GM12878 (cell line): ENCODE data around the gene CNKSR1. TPM values are rescaled to one million over a fixed set of nuclear protein-coding genes. Genes with fewer than 3 reads are reported as not detected.

Experiments used
- ATAC-seq: fragments of 200-7000 bp; cut with Tn5 transposase; 3 replicates; pipeline ENCODE4 v1.9.1; 2020; ENCODE audit warnings: mild to moderate bottlenecking, moderate library complexity
- BruUV-seq: library from RNA; stranded (reverse); fragments of 400-500 nt; replicated peaks from 2 replicates; lab custom pipeline; 2021; lab: Mats Ljungman, UMichigan
- CTCF ChIA-PET: fragments of 300-600 bp; sonication (Branson Sonifier 250); formaldehyde crosslinking; extraction: SDS; loops from one replicate; lab custom pipeline; 2021; ENCODE audit warnings: inconsistent platforms; lab: Yijun Ruan, JAX
- POLR2A ChIA-PET: fragments of 350-600 bp; formaldehyde crosslinking; extraction: SDS; loops from one replicate; lab custom pipeline; 2021; ENCODE audit warnings: inconsistent platforms; lab: Charles Lee
- RAD21 ChIA-PET: fragments of 300-600 bp; sonication (Branson Sonifier 250); formaldehyde crosslinking; loops from one replicate; lab custom pipeline; 2023; ENCODE audit warnings: antibody characterized with exemption; ENCODE audit not compliant: unreplicated experiment; lab: Charles Lee
- SMC1A ChIA-PET: fragments of 300-600 bp; sonication (Branson Sonifier 250); formaldehyde crosslinking; loops from one replicate; lab custom pipeline; 2023; ENCODE audit not compliant: unreplicated experiment, uncharacterized antibody; lab: Charles Lee
- DNase-seq: peaks from one replicate; pipeline ENCODE4 v3.0.0-alpha.2; 2011; ENCODE audit warnings: low read depth, low spot score
- FAIRE-seq: peaks from 3 replicates; lab custom pipeline; 2011; peaks lifted over from hg19 to GRCh38; lab: Jason Lieb, UNC
- H2AFZ ChIP-seq: 2 replicates; pipeline ENCODE4 v1.6.0; 2011; ENCODE audit warnings: low read depth, low read length, control low read depth; ENCODE audit not compliant: control insufficient read depth
- H3K27ac ChIP-seq: 2 replicates; pipeline ENCODE4 v1.5.1; 2011; ENCODE audit warnings: control low read depth; ENCODE audit not compliant: control insufficient read depth, insufficient read depth
- H3K27me3 ChIP-seq, 2 experiments: replicated peaks in 1 of 2; 2 replicates each; pipeline versions ENCODE4 v1.6.0 to v1.6.1; 2011; ENCODE audit warnings: low read length in 1 of 2; ENCODE audit not compliant: control insufficient read depth in 2 of 2, insufficient read depth in 2 of 2
- H3K36me3 ChIP-seq, 2 experiments: 2 replicates each; pipeline ENCODE4 v1.5.1; 2011; ENCODE audit warnings: low read length in 1 of 2; ENCODE audit not compliant: control insufficient read depth in 2 of 2, insufficient read depth in 2 of 2
- H3K4me1 ChIP-seq: 2 replicates; pipeline ENCODE4 v1.6.1; 2011; ENCODE audit warnings: mild to moderate bottlenecking, low read length, moderate library complexity, mixed read lengths; ENCODE audit not compliant: control insufficient read depth, insufficient read depth
- H3K4me2 ChIP-seq: 2 replicates; pipeline ENCODE4 v1.6.0; 2011; ENCODE audit warnings: control low read depth; ENCODE audit not compliant: control insufficient read depth, insufficient read depth
- H3K4me3 ChIP-seq: fragments of 200-600 bp; sonication (generic); 2 replicates; pipeline ENCODE4 v1.5.1; 2016
- H3K79me2 ChIP-seq: 2 replicates; pipeline ENCODE4 v1.6.0; 2011; ENCODE audit warnings: low read length; ENCODE audit not compliant: control insufficient read depth, insufficient read depth
- H3K9ac ChIP-seq: 2 replicates; pipeline ENCODE4 v1.8.0; 2011; ENCODE audit warnings: low read length, control low read depth, mixed read lengths; ENCODE audit not compliant: control insufficient read depth, insufficient read depth
- H3K9me3 ChIP-seq: replicated peaks from 3 replicates; pipeline ENCODE4 v1.5.1; 2011; ENCODE audit warnings: mild to moderate bottlenecking, low read length; ENCODE audit not compliant: control insufficient read depth, insufficient read depth
- H4K20me1 ChIP-seq: 2 replicates; pipeline ENCODE4 v1.6.0; 2011; ENCODE audit not compliant: control insufficient read depth, insufficient read depth
- BHLHE40 ChIP-seq, 2 experiments: fragments of 450-650 bp in 1 of 2; IDR thresholded peaks; 2 replicates each; pipeline ENCODE4 v1.6.1; 2011 to 2017; ENCODE audit warnings: low read depth in 2 of 2, borderline replicate concordance in 1 of 2, improper control_type of control experiment in 1 of 2, low read length in 1 of 2, mild to moderate bottlenecking in 1 of 2
- HDAC6 ChIP-seq: fragments of 200-600 bp; sonication (generic); IDR thresholded peaks from one replicate; pipeline ENCODE4 v1.8.0; 2017; ENCODE audit warnings: antibody characterized with exemption; ENCODE audit not compliant: unreplicated experiment
- KAT2A ChIP-seq: conservative IDR thresholded peaks from 2 replicates; pipeline ENCODE4 v1.6.1; 2011; ENCODE audit warnings: low read depth, low read length; ENCODE audit not compliant: control insufficient read depth
- LARP7 ChIP-seq: fragments of 450-650 bp; IDR thresholded peaks from 2 replicates; pipeline ENCODE4 v1.6.1; 2017; ENCODE audit warnings: mild to moderate bottlenecking
- RELA ChIP-seq: fragments of 450-650 bp; IDR thresholded peaks from 2 replicates; pipeline ENCODE4 v1.8.0; 2014; ENCODE audit warnings: borderline replicate concordance; ENCODE audit not compliant: partially characterized antibody
- SREBF2 ChIP-seq: IDR thresholded peaks from 2 replicates; pipeline ENCODE4 v1.6.1; 2012; ENCODE audit warnings: mild to moderate bottlenecking, low read length
- STAT3 ChIP-seq: IDR thresholded peaks from 2 replicates; pipeline ENCODE4 v1.6.1; 2011; ENCODE audit warnings: low read depth, low read length, improper control_type of control experiment
- SUZ12 ChIP-seq: fragments of 200-600 bp; sonication (generic); IDR thresholded peaks from one replicate; pipeline ENCODE4 v1.6.1; 2018; ENCODE audit warnings: antibody characterized with exemption, mild to moderate bottlenecking; ENCODE audit not compliant: unreplicated experiment
- WGBS: methylation state at CpG from one replicate; pipeline ENCODE4 v1.1.6; 2016; ENCODE audit warnings: low lambda C conversion rate; ENCODE audit not compliant: insufficient replicate concordance, insufficient coverage; ENCODE audit errors: missing lambda C conversion rate; 5-methylcytosine and 5-hydroxymethylcytosine counted together
- in situ Hi-C: fragments of 300-500 bp; cut with MboI; formaldehyde crosslinking; loops from 9 replicates; pipeline ENCODE4 v1.14.3; 2018; ENCODE audit warnings: mixed read lengths
- intact Hi-C: fragments of 100-400 bp; cut with micrococcal nuclease; formaldehyde crosslinking; loops from one replicate; pipeline ENCODE4 v1.14.2; 2022; ENCODE audit not compliant: unreplicated experiment
- polyA plus RNA-seq, 11 experiments: library from polyadenylated mRNA; depleted of rRNA in 4 of 11; unstranded in 6 of 11; stranded (reverse) in 5 of 11; fragments of >200 nt; fragmentation: Nextera tagmentation in 4 of 11; fragmentation: Illumina TruSeq in 1 of 11; extraction: Ambion mirVana in 4 of 11; extraction: Trizol in 1 of 11; gene quantifications; 1 replicate in 1 of 11; 2 replicates in 10 of 11; pipeline versions ENCODE4 v1.2.1 to v1.2.3, GENCODE V29; 2011 to 2016; ENCODE audit warnings: inconsistent platforms in 2 of 11, missing spikeins in 2 of 11, low read depth in 1 of 11
- total RNA-seq, 4 experiments: library from RNA; depleted of rRNA in 3 of 4; stranded (reverse); fragments of >200 nt in 3 of 4; fragmentation: Illumina TruSeq in 1 of 4; extraction: Trizol in 1 of 4; gene quantifications; 2 replicates each; pipeline versions ENCODE4 v1.2.1 to v1.2.3, GENCODE V29; 2013 to 2021
- TF ChIP-seq, protein P1 (sequence below): fragments of 450-650 bp; IDR thresholded peaks from 2 replicates; pipeline ENCODE4 v1.6.1; 2017; ENCODE audit warnings: low read depth, mild to moderate bottlenecking, moderate library complexity
- TF ChIP-seq, protein P2 (sequence below), 3 experiments: IDR thresholded peaks in 2 of 3; conservative IDR thresholded peaks in 1 of 3; 2 replicates each; pipeline ENCODE4 v1.5.1; 2011; ENCODE audit warnings: low read depth in 3 of 3, low read length in 3 of 3, mild to moderate bottlenecking in 3 of 3, control low read depth in 2 of 3, moderate library complexity in 2 of 3, inconsistent platforms in 1 of 3, mixed read lengths in 1 of 3; ENCODE audit not compliant: control insufficient read depth in 2 of 3, insufficient read depth in 1 of 3; ENCODE audit errors: extremely low read depth in 1 of 3
- TF ChIP-seq, protein P3 (sequence below): fragments of 450-650 bp; IDR thresholded peaks from 2 replicates; pipeline ENCODE4 v1.6.1; 2016; ENCODE audit warnings: mild to moderate bottlenecking

CNKSR1 gene
- total and polyA plus RNA-seq, 10 of the 15 experiments (the other 5 are each of a cell fraction or from before 2014, with no cell fraction given) = 0.06 to 1.2 (median 0.86) TPM

DNA sequence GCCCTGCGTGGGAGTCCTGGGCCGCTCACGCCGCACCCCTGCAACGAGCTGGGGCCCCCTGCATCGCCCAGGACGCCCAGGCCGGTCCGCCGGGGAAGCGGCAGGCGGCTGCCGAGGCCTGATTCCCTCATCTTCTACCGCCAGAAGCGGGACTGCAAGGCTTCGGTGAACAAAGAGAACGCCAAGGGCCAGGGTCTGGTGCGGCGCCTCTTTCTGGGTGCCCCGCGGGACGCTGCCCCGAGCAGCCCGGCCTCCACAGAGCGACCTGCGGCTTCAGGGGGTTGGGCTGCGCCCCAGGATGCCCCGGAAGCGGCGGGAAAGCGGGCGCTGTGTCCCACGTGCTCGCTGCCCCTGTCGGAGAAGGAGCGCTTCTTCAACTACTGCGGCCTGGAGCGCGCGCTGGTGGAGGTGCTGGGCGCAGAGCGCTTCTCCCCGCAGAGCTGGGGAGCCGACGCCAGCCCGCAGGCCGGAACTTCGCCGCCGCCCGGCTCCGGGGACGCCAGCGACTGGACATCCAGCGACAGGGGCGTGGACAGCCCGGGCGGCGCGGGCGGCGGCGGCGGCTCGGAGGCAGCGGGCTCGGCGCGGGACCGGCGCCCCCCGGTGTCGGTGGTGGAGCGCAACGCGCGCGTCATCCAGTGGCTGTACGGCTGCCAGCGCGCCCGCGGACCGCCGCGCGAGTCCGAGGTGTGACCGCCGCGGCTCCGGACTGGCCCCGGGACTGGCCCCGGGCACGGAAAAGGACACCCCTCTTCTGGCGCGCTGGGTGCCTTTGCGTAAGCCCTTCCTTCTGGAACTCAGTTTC lies 15.7 kb upstream of the CNKSR1 start:
- H3K9me3 ChIP-seq = no peaks in the 10 kb centered on the region; the same call in 2 of the 3 replicates
- no peak overlapping the region for H2AFZ ChIP-seq
- no peak overlapping the region for H3K27ac ChIP-seq
- 5% methylated on average over 87 of the region's 98 CpGs for WGBS
- DNase-seq = no peak
- H3K4me3 ChIP-seq = no peak overlapping the region
- peaks cover 3 to 22% of the 10 kb centered on the region in 2 experiments for H3K27me3 ChIP-seq
- peak; percentile 70 for ATAC-seq
- H3K4me2 ChIP-seq = peak overlapping the region; percentile 64
- TF ChIP-seq, protein P1, sequence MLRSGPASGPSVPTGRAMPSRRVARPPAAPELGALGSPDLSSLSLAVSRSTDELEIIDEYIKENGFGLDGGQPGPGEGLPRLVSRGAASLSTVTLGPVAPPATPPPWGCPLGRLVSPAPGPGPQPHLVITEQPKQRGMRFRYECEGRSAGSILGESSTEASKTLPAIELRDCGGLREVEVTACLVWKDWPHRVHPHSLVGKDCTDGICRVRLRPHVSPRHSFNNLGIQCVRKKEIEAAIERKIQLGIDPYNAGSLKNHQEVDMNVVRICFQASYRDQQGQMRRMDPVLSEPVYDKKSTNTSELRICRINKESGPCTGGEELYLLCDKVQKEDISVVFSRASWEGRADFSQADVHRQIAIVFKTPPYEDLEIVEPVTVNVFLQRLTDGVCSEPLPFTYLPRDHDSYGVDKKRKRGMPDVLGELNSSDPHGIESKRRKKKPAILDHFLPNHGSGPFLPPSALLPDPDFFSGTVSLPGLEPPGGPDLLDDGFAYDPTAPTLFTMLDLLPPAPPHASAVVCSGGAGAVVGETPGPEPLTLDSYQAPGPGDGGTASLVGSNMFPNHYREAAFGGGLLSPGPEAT = no peak
- TF ChIP-seq RELA = no peak
- TF ChIP-seq SREBF2 = no peak
- TF ChIP-seq, protein P2, sequence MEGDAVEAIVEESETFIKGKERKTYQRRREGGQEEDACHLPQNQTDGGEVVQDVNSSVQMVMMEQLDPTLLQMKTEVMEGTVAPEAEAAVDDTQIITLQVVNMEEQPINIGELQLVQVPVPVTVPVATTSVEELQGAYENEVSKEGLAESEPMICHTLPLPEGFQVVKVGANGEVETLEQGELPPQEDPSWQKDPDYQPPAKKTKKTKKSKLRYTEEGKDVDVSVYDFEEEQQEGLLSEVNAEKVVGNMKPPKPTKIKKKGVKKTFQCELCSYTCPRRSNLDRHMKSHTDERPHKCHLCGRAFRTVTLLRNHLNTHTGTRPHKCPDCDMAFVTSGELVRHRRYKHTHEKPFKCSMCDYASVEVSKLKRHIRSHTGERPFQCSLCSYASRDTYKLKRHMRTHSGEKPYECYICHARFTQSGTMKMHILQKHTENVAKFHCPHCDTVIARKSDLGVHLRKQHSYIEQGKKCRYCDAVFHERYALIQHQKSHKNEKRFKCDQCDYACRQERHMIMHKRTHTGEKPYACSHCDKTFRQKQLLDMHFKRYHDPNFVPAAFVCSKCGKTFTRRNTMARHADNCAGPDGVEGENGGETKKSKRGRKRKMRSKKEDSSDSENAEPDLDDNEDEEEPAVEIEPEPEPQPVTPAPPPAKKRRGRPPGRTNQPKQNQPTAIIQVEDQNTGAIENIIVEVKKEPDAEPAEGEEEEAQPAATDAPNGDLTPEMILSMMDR (IDR thresholded peaks at IDR 0.05 in 2 of 3, conservative IDR thresholded peaks at IDR 0.05 in 1 of 3; ENCODE audit: control insufficient read depth in 2 of 3, extremely low read depth in 1 of 3, insufficient read depth in 1 of 3, low read depth in 3 of 3, low read length in 3 of 3) = peak in 1 of 3 experiments; percentile 12; a peak in 2 of 6 replicates
- no peak for TF ChIP-seq BHLHE40 (IDR thresholded peaks at IDR 0.05; ENCODE audit: borderline replicate concordance in 1 of 2, low read depth in 2 of 2, low read length in 1 of 2)
- no peak for TF ChIP-seq LARP7
- TF ChIP-seq STAT3 = no peak
- no peak for TF ChIP-seq KAT2A
- peak; percentile 99 for TF ChIP-seq HDAC6
- TF ChIP-seq, protein P3, sequence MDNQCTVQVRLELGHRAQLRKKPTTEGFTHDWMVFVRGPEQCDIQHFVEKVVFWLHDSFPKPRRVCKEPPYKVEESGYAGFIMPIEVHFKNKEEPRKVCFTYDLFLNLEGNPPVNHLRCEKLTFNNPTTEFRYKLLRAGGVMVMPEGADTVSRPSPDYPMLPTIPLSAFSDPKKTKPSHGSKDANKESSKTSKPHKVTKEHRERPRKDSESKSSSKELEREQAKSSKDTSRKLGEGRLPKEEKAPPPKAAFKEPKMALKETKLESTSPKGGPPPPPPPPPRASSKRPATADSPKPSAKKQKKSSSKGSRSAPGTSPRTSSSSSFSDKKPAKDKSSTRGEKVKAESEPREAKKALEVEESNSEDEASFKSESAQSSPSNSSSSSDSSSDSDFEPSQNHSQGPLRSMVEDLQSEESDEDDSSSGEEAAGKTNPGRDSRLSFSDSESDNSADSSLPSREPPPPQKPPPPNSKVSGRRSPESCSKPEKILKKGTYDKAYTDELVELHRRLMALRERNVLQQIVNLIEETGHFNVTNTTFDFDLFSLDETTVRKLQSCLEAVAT = no peak
- peak; percentile 30 for TF ChIP-seq SUZ12
- H3K4me1 ChIP-seq = peaks cover 4% of the 10 kb centered on the region
- H3K36me3 ChIP-seq = no peaks in the 10 kb centered on the region
- no peak overlapping the region for H3K9ac ChIP-seq
- no peaks in the 10 kb centered on the region for H3K79me2 ChIP-seq
- no peaks in the 10 kb centered on the region for H4K20me1 ChIP-seq
- intact Hi-C loops = loop anchor here (5.0 to 10.0 kb wide), 2 partner anchors 54 to 233 kb away; no protein-coding TSS in a partner anchor
- FAIRE-seq = no peak
- ChIA-PET SMC1A (no interaction called here), CTCF (interaction anchor here (1.0 kb wide), 1 partner anchor 16 kb away, joined by 3 read pairs; no protein-coding TSS in a partner anchor), RAD21 (no interaction called here), POLR2A (no interaction called here)
- no TSS peak for BruUV-seq
- in situ Hi-C loops = no loop called here
